Mucosa of rectum (tissue), 2 donors: ENCODE data around the gene ACSS3.

Source experiments
- H3K27ac ChIP-seq, 2 donors: one replicate each; pipeline ENCODE4 v1.7.0; 2013; ENCODE audit warnings: inconsistent platforms in 2 of 2, low read depth in 2 of 2, low read length in 2 of 2
- H3K27me3 ChIP-seq, 2 donors: one replicate each; pipeline ENCODE4 v1.7.0; 2013; ENCODE audit warnings: low read length in 2 of 2; ENCODE audit not compliant: control insufficient read depth in 2 of 2, insufficient read depth in 2 of 2
- H3K36me3 ChIP-seq, 2 donors: one replicate each; pipeline ENCODE4 v1.7.0; 2013; ENCODE audit warnings: low read length in 2 of 2; ENCODE audit not compliant: control insufficient read depth in 2 of 2, insufficient read depth in 2 of 2
- H3K4me1 ChIP-seq, 2 donors: one replicate each; pipeline ENCODE4 v1.7.0; 2013; ENCODE audit warnings: low read length in 2 of 2, mild to moderate bottlenecking in 1 of 2; ENCODE audit not compliant: control insufficient read depth in 2 of 2, insufficient read depth in 2 of 2
- H3K4me3 ChIP-seq, 2 donors: one replicate each; pipeline ENCODE4 v1.7.0; 2013; ENCODE audit warnings: low read length in 2 of 2
- H3K9ac ChIP-seq, 2 donors: one replicate each; pipeline ENCODE4 v1.7.0; 2013; ENCODE audit warnings: low read length in 2 of 2, low read depth in 1 of 2, mild to moderate bottlenecking in 1 of 2
- H3K9me3 ChIP-seq, 2 donors: one replicate each; pipeline ENCODE4 v1.7.0; 2013; ENCODE audit warnings: low read length in 2 of 2; ENCODE audit not compliant: control insufficient read depth in 2 of 2
- donor health status: healthy.
- donor health status: Normal muscosa, but diverticular disease.

Gene ACSS3

DNA sequence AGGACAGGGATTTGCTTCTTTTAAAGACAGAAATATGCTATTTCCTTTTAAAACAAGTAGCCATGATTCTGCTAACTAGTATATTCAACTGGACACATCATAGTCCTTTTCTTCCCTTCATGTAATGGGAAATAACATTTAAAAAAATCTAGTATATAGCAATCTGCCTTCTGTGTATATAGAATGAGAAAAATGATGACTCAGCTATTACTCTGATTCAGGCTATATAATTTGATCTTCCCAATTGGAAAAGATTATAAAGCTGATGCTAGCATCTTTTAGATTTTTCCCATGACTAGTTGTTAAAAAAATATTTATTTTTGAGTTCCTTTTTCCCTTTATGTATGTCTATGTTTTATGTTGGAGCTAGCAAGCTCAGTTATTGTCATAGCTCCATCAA lies 86.9 kb downstream of the ACSS3 start:
- no peaks in the 10 kb centered on the region for H3K4me1 ChIP-seq
- H3K36me3 ChIP-seq: no peaks in the 10 kb centered on the region
- H3K27me3 ChIP-seq: no peaks in the 10 kb centered on the region
- H3K9me3 ChIP-seq: no peaks in the 10 kb centered on the region
- no peak overlapping the region for H3K27ac ChIP-seq
- H3K4me3 ChIP-seq: no peak overlapping the region
- H3K9ac ChIP-seq: no peak overlapping the region

DNA sequence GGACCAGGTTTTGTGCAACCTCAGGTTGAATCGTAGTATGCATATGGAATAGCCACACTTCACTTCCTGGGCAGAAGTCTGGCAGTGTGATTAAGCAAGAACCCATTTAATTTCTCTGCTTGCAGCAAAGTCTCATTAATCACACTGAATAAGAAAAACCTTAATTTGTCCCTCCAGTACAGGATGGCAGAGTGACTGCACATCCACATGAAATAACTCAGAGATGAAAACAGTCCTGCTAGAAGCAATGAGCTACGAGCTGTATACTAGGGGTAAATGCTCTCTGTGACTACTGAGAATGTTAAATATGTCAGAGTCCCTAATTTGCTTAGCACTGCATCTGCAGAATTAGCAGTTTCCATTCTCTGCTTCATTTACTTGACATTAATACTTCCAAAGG lies 88.9 kb downstream of the ACSS3 start:
- H3K4me3 ChIP-seq: no peak overlapping the region
- H3K4me1 ChIP-seq: no peaks in the 10 kb centered on the region
- H3K27me3 ChIP-seq: no peaks in the 10 kb centered on the region
- H3K36me3 ChIP-seq: no peaks in the 10 kb centered on the region
- no peaks in the 10 kb centered on the region for H3K9me3 ChIP-seq
- H3K9ac ChIP-seq: no peak overlapping the region
- no peak overlapping the region for H3K27ac ChIP-seq

DNA sequence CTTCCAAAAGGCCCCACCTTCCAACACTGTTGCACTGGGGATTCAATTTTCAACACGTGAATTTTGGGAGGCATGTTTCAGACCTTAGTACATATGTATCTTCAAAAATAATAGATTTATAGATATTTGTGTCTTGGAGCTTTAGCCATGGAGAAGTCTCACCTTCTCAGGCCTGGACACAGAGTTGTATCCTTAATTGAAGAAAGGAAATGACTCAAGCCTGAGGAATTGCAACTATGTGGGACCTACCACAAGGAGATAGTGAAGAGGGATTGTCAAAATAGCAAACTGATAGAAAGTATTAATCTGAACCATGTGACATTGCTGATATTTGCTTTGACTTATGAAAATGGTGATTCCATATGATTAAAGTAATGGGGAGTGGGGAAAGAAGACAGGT lies 89.8 kb downstream of the ACSS3 start:
- H3K27me3 ChIP-seq: no peaks in the 10 kb centered on the region
- no peak overlapping the region for H3K4me3 ChIP-seq
- no peak overlapping the region for H3K9ac ChIP-seq
- H3K36me3 ChIP-seq: no peaks in the 10 kb centered on the region
- no peak overlapping the region for H3K27ac ChIP-seq
- no peaks in the 10 kb centered on the region for H3K9me3 ChIP-seq
- no peaks in the 10 kb centered on the region for H3K4me1 ChIP-seq

DNA sequence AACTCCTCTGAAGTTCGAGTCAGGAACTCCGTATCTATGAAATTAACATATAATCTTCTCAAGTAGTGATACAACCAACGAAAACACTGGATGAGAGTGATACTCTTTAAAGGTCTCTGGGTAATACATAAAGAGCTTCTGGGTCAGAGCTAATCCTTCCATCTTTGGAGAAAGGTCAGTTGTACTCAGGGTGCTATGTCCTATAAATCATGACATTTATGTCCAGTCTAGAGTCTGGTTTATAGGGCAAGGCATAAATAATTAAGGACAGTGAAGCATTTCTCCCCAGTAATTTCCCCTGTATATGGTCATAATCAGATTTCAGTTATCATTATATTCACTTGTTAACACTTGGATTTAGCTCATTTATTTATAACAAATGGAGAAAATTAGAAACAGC lies 90.6 kb downstream of the ACSS3 start:
- H3K9ac ChIP-seq: no peak overlapping the region

DNA sequence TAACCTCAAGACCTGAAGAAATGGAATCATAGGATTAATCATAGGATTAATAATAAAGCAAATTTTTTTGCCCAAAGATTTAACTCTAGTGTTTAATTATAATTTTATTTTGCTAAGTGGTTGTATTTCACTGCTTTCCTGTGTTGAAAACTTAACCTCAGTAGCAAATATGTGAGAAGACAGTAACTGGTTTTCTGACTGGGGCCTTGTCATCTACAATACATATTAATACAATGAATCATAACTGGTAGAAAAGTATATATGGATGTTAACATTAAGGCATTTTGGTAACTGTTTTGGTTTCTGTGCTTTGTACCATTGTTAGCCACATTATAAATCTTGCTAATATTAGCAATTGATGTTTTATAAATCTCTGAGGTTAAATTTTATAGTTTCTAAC lies 92.2 kb downstream of the ACSS3 start:
- no peaks in the 10 kb centered on the region for H3K9me3 ChIP-seq
- H3K4me1 ChIP-seq: no peaks in the 10 kb centered on the region
- no peaks in the 10 kb centered on the region for H3K27me3 ChIP-seq
- no peak overlapping the region for H3K27ac ChIP-seq
- no peak overlapping the region for H3K4me3 ChIP-seq
- no peak overlapping the region for H3K9ac ChIP-seq
- no peaks in the 10 kb centered on the region for H3K36me3 ChIP-seq

More for the DNA sequence above, 90.6 kb downstream of the ACSS3 start:
- H3K9me3 ChIP-seq: no peaks in the 10 kb centered on the region
- no peaks in the 10 kb centered on the region for H3K36me3 ChIP-seq
- H3K27me3 ChIP-seq: no peaks in the 10 kb centered on the region
- no peak overlapping the region for H3K4me3 ChIP-seq
- H3K27ac ChIP-seq: no peak overlapping the region
- H3K4me1 ChIP-seq: no peaks in the 10 kb centered on the region

DNA sequence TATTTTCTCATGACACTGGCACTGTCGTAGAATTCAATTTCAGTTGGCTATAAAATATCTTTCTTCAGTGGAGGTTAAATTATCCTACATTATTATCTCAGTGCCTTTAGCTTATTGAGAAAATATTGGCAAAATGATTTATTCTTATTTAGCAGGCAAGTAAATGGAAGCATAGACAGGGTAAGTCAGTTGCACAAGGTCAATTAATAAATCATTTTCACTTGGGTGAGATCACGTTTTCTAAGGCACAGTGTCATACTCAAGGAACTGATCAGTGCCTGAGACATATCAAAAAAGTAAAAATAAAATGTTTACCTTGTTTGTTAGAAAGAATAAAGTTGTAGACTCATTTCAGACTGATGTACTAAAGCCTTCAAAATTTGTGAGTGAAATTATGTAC lies 95.0 kb downstream of the ACSS3 start:
- no peak overlapping the region for H3K9ac ChIP-seq
- no peaks in the 10 kb centered on the region for H3K27me3 ChIP-seq
- no peaks in the 10 kb centered on the region for H3K4me1 ChIP-seq
- no peak overlapping the region for H3K27ac ChIP-seq
- H3K36me3 ChIP-seq: no peaks in the 10 kb centered on the region
- H3K9me3 ChIP-seq: no peaks in the 10 kb centered on the region
- no peak overlapping the region for H3K4me3 ChIP-seq

DNA sequence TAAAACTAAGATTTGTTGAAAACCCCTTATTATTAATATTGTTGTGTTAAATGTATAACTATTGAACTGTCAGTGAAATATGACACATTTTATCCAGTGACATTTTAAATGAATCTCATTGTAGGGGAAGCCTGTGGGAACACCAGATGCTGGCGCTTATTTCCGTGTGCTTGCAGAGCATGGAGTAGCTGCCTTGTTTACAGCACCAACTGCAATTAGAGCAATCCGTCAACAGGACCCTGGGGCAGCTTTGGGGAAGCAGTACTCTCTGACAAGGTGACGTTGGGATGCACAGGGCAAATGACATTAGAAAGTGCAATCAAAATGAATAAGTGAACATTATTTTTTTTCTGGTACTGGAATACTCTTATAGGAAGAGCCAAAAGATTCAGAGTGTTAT lies 96.8 kb downstream of the ACSS3 start:
- no peaks in the 10 kb centered on the region for H3K9me3 ChIP-seq
- no peak overlapping the region for H3K9ac ChIP-seq

DNA sequence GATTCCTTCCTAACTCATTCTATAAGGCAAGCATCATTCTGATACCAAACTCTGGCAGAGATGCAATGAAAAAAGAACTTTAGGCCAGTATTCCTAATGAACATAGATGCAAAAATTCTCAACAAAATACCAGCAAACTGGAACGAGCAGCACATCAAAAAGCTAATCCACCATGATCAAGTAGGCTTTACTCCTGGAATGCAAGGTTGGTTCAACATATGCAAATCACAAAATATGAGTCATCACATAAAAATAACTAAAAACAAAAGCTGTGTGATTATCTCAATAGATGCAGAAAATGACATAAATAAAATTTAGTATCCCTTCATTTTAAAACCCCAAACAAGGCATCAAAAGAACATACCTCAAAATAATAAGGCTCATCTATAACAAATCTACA lies 98.9 kb downstream of the ACSS3 start:
- H3K4me3 ChIP-seq: no peak overlapping the region
- no peak overlapping the region for H3K27ac ChIP-seq
- H3K4me1 ChIP-seq: no peaks in the 10 kb centered on the region
- no peak overlapping the region for H3K9ac ChIP-seq
- H3K27me3 ChIP-seq: no peaks in the 10 kb centered on the region
- H3K9me3 ChIP-seq: no peaks in the 10 kb centered on the region
- no peaks in the 10 kb centered on the region for H3K36me3 ChIP-seq

More for the DNA sequence above, 96.8 kb downstream of the ACSS3 start:
- H3K27me3 ChIP-seq: no peaks in the 10 kb centered on the region
- H3K4me1 ChIP-seq: no peaks in the 10 kb centered on the region
- no peak overlapping the region for H3K27ac ChIP-seq
- H3K4me3 ChIP-seq: no peak overlapping the region
- H3K36me3 ChIP-seq: no peaks in the 10 kb centered on the region

DNA sequence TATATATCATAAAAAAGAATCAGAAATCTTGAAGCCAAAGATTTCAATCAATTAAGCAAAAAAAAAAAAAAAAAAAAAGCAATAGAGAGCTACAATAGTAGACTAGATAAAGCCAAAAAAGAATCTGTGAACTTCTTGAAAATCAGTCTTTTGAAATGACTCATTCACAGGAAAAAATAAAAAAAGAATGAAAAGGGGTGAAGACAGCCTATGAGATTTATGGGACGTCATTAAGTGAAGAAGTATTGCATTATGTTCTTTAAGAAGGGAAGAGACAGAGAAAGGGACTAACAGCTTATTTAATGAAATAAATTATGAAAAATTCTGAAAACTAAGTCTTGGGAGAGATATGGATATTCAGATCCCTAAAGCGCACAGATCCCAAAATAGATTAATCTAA lies 103.8 kb downstream of the ACSS3 start:
- Histone ChIP-seq H3K9ac (no peak overlapping the region), H3K4me1 (no peaks in the 10 kb centered on the region), H3K4me3 (no peak overlapping the region), H3K27ac (no peak overlapping the region), H3K36me3 (no peaks in the 10 kb centered on the region), H3K9me3 (no peaks in the 10 kb centered on the region), H3K27me3 (no peaks in the 10 kb centered on the region)

DNA sequence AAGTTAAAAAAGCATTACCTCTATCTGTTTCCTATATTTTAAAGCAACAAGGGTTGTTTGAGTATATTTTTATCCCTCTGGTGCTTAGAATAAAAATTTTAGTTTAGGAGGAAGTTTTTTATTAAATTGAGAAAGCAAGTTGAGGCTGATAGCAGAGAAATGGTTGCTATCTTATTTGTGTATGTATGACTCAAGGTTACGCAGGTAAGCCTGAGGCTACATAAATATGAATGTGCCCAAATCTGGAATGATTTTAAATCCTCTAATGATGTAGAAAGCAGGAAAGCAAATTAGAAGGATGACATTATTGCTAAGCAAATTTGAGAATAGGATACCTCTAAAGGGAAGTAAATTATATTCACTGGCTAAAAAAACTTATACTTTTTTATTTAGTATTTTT lies 109.8 kb downstream of the ACSS3 start:
- Histone ChIP-seq H3K27ac (no peak overlapping the region), H3K9ac (no peak overlapping the region), H3K27me3 (no peaks in the 10 kb centered on the region), H3K4me3 (no peak overlapping the region), H3K4me1 (no peaks in the 10 kb centered on the region), H3K9me3 (no peaks in the 10 kb centered on the region), H3K36me3 (no peaks in the 10 kb centered on the region)

DNA sequence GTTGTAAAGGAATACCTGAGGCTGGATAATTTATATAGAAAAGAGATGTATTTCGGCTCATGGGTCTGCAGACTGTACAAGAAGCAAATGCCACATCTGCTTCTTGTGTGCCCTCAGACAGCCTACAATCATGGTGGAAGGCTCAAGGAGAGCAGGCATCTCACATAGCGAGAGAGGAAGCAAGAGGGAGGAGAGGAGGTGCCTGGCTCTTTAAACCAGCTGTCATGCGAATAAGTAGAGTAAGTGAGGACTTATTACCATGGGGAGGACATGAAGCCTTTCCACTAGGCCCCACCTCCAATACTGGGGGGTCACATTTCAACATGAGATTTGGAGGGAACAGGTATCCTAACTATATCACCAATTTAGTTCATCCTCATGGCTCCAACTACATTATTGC lies 118.7 kb downstream of the ACSS3 start:
- no peaks in the 10 kb centered on the region for H3K27me3 ChIP-seq
- H3K27ac ChIP-seq: no peak overlapping the region
- no peak overlapping the region for H3K4me3 ChIP-seq
- no peaks in the 10 kb centered on the region for H3K9me3 ChIP-seq
- H3K4me1 ChIP-seq: no peaks in the 10 kb centered on the region
- H3K9ac ChIP-seq: no peak overlapping the region
- H3K36me3 ChIP-seq: no peaks in the 10 kb centered on the region
